ENCODE data around the gene SLC17A1. TPM values are rescaled to one million over a fixed set of nuclear protein-coding genes. Genes with fewer than 3 reads are reported as not detected.

Gene SLC17A1
- total RNA-seq, 2 experiments from 2014 or later, result not detected

DNA sequence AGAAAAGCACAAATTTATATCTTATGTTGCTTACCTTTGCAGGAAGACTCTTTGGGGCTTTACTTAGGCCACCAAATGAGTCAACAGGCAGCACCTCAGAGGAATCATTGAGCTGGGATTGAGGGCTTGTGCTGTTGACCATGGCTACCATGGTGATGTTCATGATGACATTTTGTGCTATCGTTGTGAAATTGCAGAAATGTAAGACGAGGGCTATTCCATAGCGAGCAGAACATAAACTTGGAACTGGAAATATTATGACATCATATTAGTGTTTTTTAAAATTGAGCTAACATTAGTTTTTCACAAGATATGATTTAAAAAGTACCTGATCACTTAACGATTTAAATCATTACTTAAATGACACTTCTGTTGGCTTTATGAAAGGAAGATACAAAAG, 30.3 kb upstream of the SLC17A1 start:
- Mint-ChIP-seq H3K4me3 (no peak overlapping the region), H3K9me3 (peaks cover 10% of the 10 kb centered on the region), H3K27ac (no peak overlapping the region), H3K4me1 (peaks cover 22% of the 10 kb centered on the region), H3K27me3 (peaks cover 7% of the 10 kb centered on the region), H3K36me3 (peaks cover 12% of the 10 kb centered on the region)
- ATAC-seq (ENCODE audit: low read depth) (no peak), DNase-seq (no peak)
- POLR2A ChIA-PET, result no interaction called here

- POLR2A ChIA-PET, result no interaction called here
- Mint-ChIP-seq H3K9me3 (no peaks in the 10 kb centered on the region), H3K27me3 (peaks cover 4% of the 10 kb centered on the region), H3K36me3 (no peaks in the 10 kb centered on the region), H3K27ac (no peak overlapping the region), H3K4me3 (no peak overlapping the region), H3K4me1 (peaks cover 5% of the 10 kb centered on the region)
- DNase-seq (no peak), ATAC-seq (ENCODE audit: low read depth) (no peak)
These were observed 20.9 kb upstream of the SLC17A1 start for GRCh38 chr6:25852756-25853155.

DNA sequence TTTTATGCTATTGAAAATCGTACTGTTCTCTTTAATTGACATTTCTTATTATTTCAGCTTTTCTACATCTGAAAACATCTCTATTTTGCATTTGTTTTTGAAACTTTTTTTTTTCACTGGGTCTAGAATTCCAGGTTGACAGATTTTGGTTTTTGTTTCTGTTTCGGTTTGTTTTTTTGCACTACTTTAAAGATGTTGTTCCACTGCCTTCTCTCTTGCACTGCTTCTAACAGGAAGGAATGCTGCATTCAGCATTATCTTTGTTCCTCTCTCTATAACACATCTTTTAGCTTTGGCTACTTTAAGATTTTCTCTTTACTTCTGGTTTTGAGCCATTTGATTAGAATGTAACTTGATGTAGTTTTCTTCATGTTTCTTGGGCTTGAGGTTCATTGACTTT, 20.1 kb upstream of the SLC17A1 start:
- peak overlapping the region; percentile 18 for H3K4me3 Mint-ChIP-seq
- no peaks in the 10 kb centered on the region for H3K36me3 Mint-ChIP-seq
- DNase-seq (no peak), ATAC-seq (ENCODE audit: low read depth) (no peak)
- H3K27me3 Mint-ChIP-seq, result peaks cover 5% of the 10 kb centered on the region
- H3K9me3 Mint-ChIP-seq, result peaks cover 3% of the 10 kb centered on the region
- peak overlapping the region; percentile 19 for H3K27ac Mint-ChIP-seq
- POLR2A ChIA-PET, result no interaction called here
- peaks cover 5% of the 10 kb centered on the region for H3K4me1 Mint-ChIP-seq

DNA sequence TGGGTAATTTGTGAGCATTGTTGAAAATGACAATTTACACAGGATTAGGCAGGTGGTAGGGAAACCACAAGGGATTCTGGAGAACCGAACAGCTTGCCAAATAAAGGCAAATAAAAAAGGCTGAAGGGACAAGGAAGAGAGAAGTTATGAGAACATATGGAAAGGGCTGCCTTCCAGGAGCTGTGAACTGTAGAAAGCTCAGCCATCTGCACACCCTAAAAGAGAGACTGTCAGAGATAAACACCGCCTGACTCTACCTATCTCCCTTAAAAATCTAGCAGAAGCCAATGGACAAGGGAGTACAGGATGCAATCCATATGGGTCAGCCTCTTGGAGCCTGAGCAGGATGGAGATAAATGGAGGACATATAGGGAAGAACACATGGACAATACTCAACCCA, 12.7 kb upstream of the SLC17A1 start:
- no peak overlapping the region for H3K4me3 Mint-ChIP-seq
- H3K27ac Mint-ChIP-seq, result no peak overlapping the region
- H3K4me1 Mint-ChIP-seq, result no peaks in the 10 kb centered on the region
- no peaks in the 10 kb centered on the region for H3K36me3 Mint-ChIP-seq
- peaks cover 3% of the 10 kb centered on the region for H3K27me3 Mint-ChIP-seq
- ATAC-seq (ENCODE audit: low read depth) (no peak), DNase-seq (no peak)
- POLR2A ChIA-PET, result no interaction called here
- H3K9me3 Mint-ChIP-seq, result peaks cover 3% of the 10 kb centered on the region

DNA sequence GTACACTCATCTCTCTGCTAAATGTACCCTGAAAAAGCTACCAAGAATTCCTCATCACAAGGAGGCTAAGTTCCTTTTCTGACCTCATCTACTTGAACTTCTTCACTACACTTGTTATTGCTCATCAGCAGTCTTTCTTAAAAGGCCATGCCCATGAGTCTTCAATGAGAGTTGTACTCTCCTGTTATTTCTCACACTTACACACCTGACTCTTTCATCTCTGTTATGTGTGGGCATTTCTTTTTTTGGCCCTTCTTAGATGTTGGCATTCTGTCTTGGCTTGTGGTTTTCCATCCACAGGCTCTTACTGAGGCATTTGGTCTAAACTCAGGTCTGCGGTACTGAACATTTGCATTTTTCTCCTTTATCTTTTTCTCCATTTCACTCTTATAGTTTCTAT, 10.7 kb upstream of the SLC17A1 start:
- H3K4me3 Mint-ChIP-seq, result no peak overlapping the region
- no peak overlapping the region for H3K27ac Mint-ChIP-seq
- POLR2A ChIA-PET, result no interaction called here
- H3K36me3 Mint-ChIP-seq, result no peaks in the 10 kb centered on the region
- DNase-seq, result no peak
- H3K4me1 Mint-ChIP-seq, result no peaks in the 10 kb centered on the region
- H3K27me3 Mint-ChIP-seq, result peaks cover 3% of the 10 kb centered on the region
- peaks cover 3% of the 10 kb centered on the region for H3K9me3 Mint-ChIP-seq
- no peak for ATAC-seq (ENCODE audit: low read depth)

GRCh38 chr6:25835442-25836283, 3.8 kb upstream of the SLC17A1 start:
- no peak overlapping the region for H3K4me3 Mint-ChIP-seq
- H3K27me3 Mint-ChIP-seq, result peaks cover 21% of the 10 kb centered on the region
- no peak for ATAC-seq (ENCODE audit: low read depth)
- no peak for DNase-seq
- no peaks in the 10 kb centered on the region for H3K9me3 Mint-ChIP-seq
- H3K4me1 Mint-ChIP-seq, result no peaks in the 10 kb centered on the region
- H3K27ac Mint-ChIP-seq, result no peak overlapping the region
- H3K36me3 Mint-ChIP-seq, result no peaks in the 10 kb centered on the region
- POLR2A ChIA-PET, result no interaction called here

- Mint-ChIP-seq H3K27me3 (peaks cover 24% of the 10 kb centered on the region), H3K27ac (no peak overlapping the region), H3K9me3 (no peaks in the 10 kb centered on the region), H3K36me3 (no peaks in the 10 kb centered on the region), H3K4me1 (no peaks in the 10 kb centered on the region), H3K4me3 (no peak overlapping the region)
- POLR2A ChIA-PET, result interaction anchor here (0.6 to 0.7 kb wide), 2 partner anchors 102 to 1132 kb away, joined by 3 read pairs; no protein-coding TSS in a partner anchor
- DNase-seq (no peak), ATAC-seq (ENCODE audit: low read depth) (no peak)
These were observed 3.1 kb upstream of the SLC17A1 start for GRCh38 chr6:25834950-25835349.

DNA sequence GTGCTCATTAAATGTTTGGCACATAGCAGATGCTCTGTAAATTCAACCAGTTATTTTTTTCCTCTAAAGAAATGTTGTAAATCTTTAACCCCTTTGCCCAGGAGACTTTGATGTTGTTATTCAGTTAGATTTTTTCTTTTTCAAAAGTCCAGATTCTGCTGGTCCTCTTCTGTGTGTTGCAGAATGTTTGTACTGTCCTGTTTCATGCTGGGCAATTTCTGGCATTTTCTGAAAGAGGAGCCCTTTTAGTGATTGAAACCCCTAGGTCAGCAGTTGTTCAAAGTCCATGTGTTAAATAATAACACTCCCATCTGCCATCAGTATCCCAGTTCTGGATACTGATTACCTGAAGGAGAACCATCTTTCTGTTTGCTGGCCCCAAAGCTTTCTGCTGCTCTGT, 1.3 kb upstream of the SLC17A1 start:
- no peak for ATAC-seq (ENCODE audit: low read depth)
- POLR2A ChIA-PET, result no interaction called here
- Mint-ChIP-seq H3K27me3 (peaks cover 24% of the 10 kb centered on the region), H3K27ac (no peak overlapping the region), H3K4me3 (no peak overlapping the region), H3K36me3 (no peaks in the 10 kb centered on the region), H3K9me3 (no peaks in the 10 kb centered on the region), H3K4me1 (no peaks in the 10 kb centered on the region)
- DNase-seq, result no peak

DNA sequence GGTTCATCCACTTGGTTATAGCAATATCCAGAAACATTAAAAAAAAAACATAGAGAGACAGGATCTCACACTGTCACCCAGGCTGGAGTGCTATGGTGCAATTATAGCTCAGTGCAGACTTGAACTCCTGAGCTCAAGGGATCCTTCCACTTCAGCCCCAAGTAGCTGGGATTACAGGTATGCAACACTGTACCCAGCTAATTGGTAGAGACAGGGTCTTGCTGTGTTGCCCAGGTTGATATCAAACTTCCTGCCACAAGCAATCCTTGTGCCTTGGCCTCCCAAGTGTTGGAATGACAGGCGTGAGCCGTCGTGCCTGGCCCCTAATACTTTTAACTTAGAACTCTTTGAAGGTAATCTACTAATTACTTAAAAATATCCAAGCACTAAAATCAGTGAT, 818 bp upstream of the SLC17A1 start:
- Mint-ChIP-seq H3K27me3 (peaks cover 27% of the 10 kb centered on the region), H3K4me1 (no peaks in the 10 kb centered on the region), H3K9me3 (peaks cover 1% of the 10 kb centered on the region), H3K4me3 (no peak overlapping the region), H3K36me3 (no peaks in the 10 kb centered on the region), H3K27ac (no peak overlapping the region)
- ATAC-seq (ENCODE audit: low read depth) (no peak), DNase-seq (no peak)
- POLR2A ChIA-PET, result no interaction called here

- Mint-ChIP-seq H3K27ac (no peak overlapping the region), H3K9me3 (peaks cover 1% of the 10 kb centered on the region), H3K4me1 (no peaks in the 10 kb centered on the region), H3K4me3 (no peak overlapping the region), H3K36me3 (no peaks in the 10 kb centered on the region), H3K27me3 (peaks cover 27% of the 10 kb centered on the region)
- POLR2A ChIA-PET, result no interaction called here
- DNase-seq (no peak), ATAC-seq (ENCODE audit: low read depth) (no peak)
These were observed 433 bp upstream of the SLC17A1 start for GRCh38 chr6:25832307-25832662.

DNA sequence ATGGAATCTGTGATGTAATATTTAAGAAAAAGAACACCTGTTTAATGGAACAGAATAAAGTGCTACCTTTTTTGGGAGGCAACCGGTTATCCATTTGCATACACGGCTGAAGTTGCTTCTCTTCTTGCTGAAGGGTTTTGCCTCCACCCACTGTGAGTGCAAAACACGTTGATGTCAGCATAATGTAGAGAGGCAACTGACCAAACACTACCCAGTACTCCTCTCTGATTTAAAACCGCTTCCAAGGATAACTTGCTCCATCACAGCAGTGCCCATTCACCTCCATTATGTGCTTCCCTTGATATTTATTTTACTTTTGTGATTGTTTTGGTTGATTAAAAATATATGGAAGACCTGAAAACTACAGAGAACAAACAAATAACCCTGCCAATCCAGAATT, 1.4 kb downstream of the SLC17A1 start:
- H3K9me3 Mint-ChIP-seq, result peaks cover 1% of the 10 kb centered on the region
- no peak overlapping the region for H3K27ac Mint-ChIP-seq
- no peaks in the 10 kb centered on the region for H3K36me3 Mint-ChIP-seq
- H3K4me3 Mint-ChIP-seq, result no peak overlapping the region
- POLR2A ChIA-PET, result no interaction called here
- H3K27me3 Mint-ChIP-seq, result peaks cover 39% of the 10 kb centered on the region
- no peaks in the 10 kb centered on the region for H3K4me1 Mint-ChIP-seq
- ATAC-seq (ENCODE audit: low read depth) (no peak), DNase-seq (no peak)

GRCh38 chr6:25829375-25829774, 2.5 kb downstream of the SLC17A1 start:
- H3K4me3 Mint-ChIP-seq, result no peak overlapping the region
- no peaks in the 10 kb centered on the region for H3K36me3 Mint-ChIP-seq
- POLR2A ChIA-PET, result no interaction called here
- peaks cover 1% of the 10 kb centered on the region for H3K9me3 Mint-ChIP-seq
- no peak for DNase-seq
- peaks cover 44% of the 10 kb centered on the region for H3K27me3 Mint-ChIP-seq
- no peak for ATAC-seq (ENCODE audit: low read depth)
- no peaks in the 10 kb centered on the region for H3K4me1 Mint-ChIP-seq
- H3K27ac Mint-ChIP-seq, result no peak overlapping the region

GRCh38 chr6:25821341-25821740, 10.5 kb downstream of the SLC17A1 start:
- H3K27ac Mint-ChIP-seq, result no peak overlapping the region
- POLR2A ChIA-PET, result no interaction called here
- no peaks in the 10 kb centered on the region for H3K4me1 Mint-ChIP-seq
- ATAC-seq (ENCODE audit: low read depth) (no peak), DNase-seq (no peak)
- peaks cover 40% of the 10 kb centered on the region for H3K27me3 Mint-ChIP-seq
- H3K4me3 Mint-ChIP-seq, result no peak overlapping the region
- H3K36me3 Mint-ChIP-seq, result no peaks in the 10 kb centered on the region
- H3K9me3 Mint-ChIP-seq, result peaks cover 2% of the 10 kb centered on the region

DNA sequence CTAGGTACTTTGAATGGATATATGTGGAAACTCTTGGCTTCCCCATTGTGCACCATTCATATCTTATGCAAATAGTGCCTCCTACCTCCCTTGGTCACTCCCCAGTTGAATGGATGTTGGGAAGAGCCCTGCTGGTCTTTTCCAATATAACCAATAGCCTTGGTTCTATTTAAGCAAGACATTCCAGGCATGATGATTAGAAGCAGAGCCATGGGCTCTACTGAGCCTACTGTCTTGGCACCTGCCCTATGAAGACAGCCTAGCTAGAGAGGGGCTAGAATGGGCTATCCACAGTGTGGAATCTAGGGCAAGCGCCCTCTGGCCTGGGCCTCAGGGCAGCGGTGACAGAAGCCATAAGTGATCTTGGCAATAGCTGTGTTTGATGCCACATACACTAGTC, 15.6 kb downstream of the SLC17A1 start:
- no peak overlapping the region for H3K27ac Mint-ChIP-seq

More for the DNA sequence above, 15.6 kb downstream of the SLC17A1 start:
- DNase-seq, result no peak
- H3K36me3 Mint-ChIP-seq, result no peaks in the 10 kb centered on the region
- H3K4me1 Mint-ChIP-seq, result no peaks in the 10 kb centered on the region
- H3K4me3 Mint-ChIP-seq, result no peak overlapping the region
- ATAC-seq (ENCODE audit: low read depth), result no peak
- POLR2A ChIA-PET, result no interaction called here
- H3K27me3 Mint-ChIP-seq, result peaks cover 29% of the 10 kb centered on the region
- peaks cover 4% of the 10 kb centered on the region for H3K9me3 Mint-ChIP-seq
